HG02610 (cell line): Measurements from ENCODE around the gene PKP4.

ENCODE experiments used
- ATAC-seq: cut with Tn5 transposase; IDR thresholded peaks from one replicate; pipeline ENCODE4 v1.9.1; 2021; ENCODE audit warnings: mild to moderate bottlenecking, moderate library complexity; ENCODE audit not compliant: unreplicated experiment

The PKP4 gene

GRCh38 chr2:158728422-158728821, 271.7 kb downstream of the PKP4 start:
- no peak for ATAC-seq

- ATAC-seq, result no peak
These were observed 272.7 kb downstream of the PKP4 start for GRCh38 chr2:158729451-158729850.

- ATAC-seq, result no peak
These were observed 273.3 kb downstream of the PKP4 start for GRCh38 chr2:158729873-158730620.

GRCh38 chr2:158730621-158731140, 273.9 kb downstream of the PKP4 start:
- no peak for ATAC-seq

- ATAC-seq, result no peak
These were observed 274.6 kb downstream of the PKP4 start for GRCh38 chr2:158731386-158731785.
